ENCODE data around the gene GSAP. TPM values are rescaled to one million over a fixed set of nuclear protein-coding genes. Genes with fewer than 3 reads are reported as not detected.
"Not testable (repeated sequence)": the region's sequence is repeated elsewhere in the genome, so short reads cannot be mapped to it uniquely, and the experiment has no call there.

GSAP gene
- total RNA-seq, 4 donors from 2014 or later, result 14.3 to 25.5 (median 22.0) TPM

- H3K36me3 ChIP-seq, result no peaks in the 10 kb centered on the region
- no peaks in the 10 kb centered on the region for H3K27me3 ChIP-seq
- H3K4me3 ChIP-seq, result no peak overlapping the region
- peaks cover 0 to 18% (median 2%) of the 10 kb centered on the region in 4 donors for H3K4me1 ChIP-seq
- no peak for TF ChIP-seq EP300 (IDR thresholded peaks at IDR 0.05)
- no peaks in the 10 kb centered on the region for H3K9me3 ChIP-seq
- WGBS, 2 donors, result 60 to 61% methylated on average over 5 of the region's 5 CpGs
- H3K27ac ChIP-seq, result no peak overlapping the region
- DNase-seq (ENCODE audit: low spot score in 2 of 2), result no peak
These were observed 76.4 kb downstream of the GSAP start for GRCh38 chr7:77339726-77340125.

GRCh38 chr7:77338883-77339629, 77.1 kb downstream of the GSAP start:
- 73 to 86% methylated on average over 5 of the region's 5 CpGs for WGBS, 2 donors
- Histone ChIP-seq H3K4me3 (no peak overlapping the region), H3K27me3 (no peaks in the 10 kb centered on the region), H3K27ac (no peak overlapping the region), H3K4me1 (peaks cover 0 to 18% (median 2%) of the 10 kb centered on the region in 4 donors), H3K36me3 (no peaks in the 10 kb centered on the region), H3K9me3 (no peaks in the 10 kb centered on the region)
- TF ChIP-seq CTCF (IDR thresholded peaks at IDR 0.05), result no peak
- no peak for TF ChIP-seq EP300 (IDR thresholded peaks at IDR 0.05)
- TF ChIP-seq POLR2A (IDR thresholded peaks at IDR 0.05), result no peak
- no peak for DNase-seq (ENCODE audit: low spot score in 2 of 2)

GRCh38 chr7:77338260-77338659, 77.9 kb downstream of the GSAP start:
- TF ChIP-seq POLR2A (IDR thresholded peaks at IDR 0.05) (no peak), EP300 (IDR thresholded peaks at IDR 0.05) (no peak), CTCF (IDR thresholded peaks at IDR 0.05) (no peak)
- no peaks in the 10 kb centered on the region for H3K36me3 ChIP-seq
- 67 to 74% methylated on average over 4 of the region's 4 CpGs for WGBS, 2 donors
- no peak for DNase-seq (ENCODE audit: low spot score in 2 of 2)
- peaks cover 0 to 18% (median 2%) of the 10 kb centered on the region in 4 donors for H3K4me1 ChIP-seq
- no peak overlapping the region for H3K27ac ChIP-seq
- no peaks in the 10 kb centered on the region for H3K9me3 ChIP-seq
- no peak overlapping the region for H3K4me3 ChIP-seq
- H3K27me3 ChIP-seq, result no peaks in the 10 kb centered on the region

- 88 to 95% methylated on average over 2 of the region's 2 CpGs for WGBS, 2 donors
- Histone ChIP-seq H3K27ac (peak overlapping the region in 1 of 4 donors; percentile 13), H3K27me3 (no peaks in the 10 kb centered on the region), H3K9me3 (no peaks in the 10 kb centered on the region), H3K36me3 (no peaks in the 10 kb centered on the region), H3K4me1 (peaks cover 0 to 18% (median 2%) of the 10 kb centered on the region in 4 donors), H3K4me3 (no peak overlapping the region)
- TF ChIP-seq POLR2A (IDR thresholded peaks at IDR 0.05) (no peak), CTCF (IDR thresholded peaks at IDR 0.05) (no peak), EP300 (IDR thresholded peaks at IDR 0.05) (no peak)
- no peak for DNase-seq (ENCODE audit: low spot score in 2 of 2)
These were observed 78.6 kb downstream of the GSAP start for GRCh38 chr7:77337456-77337990.

GRCh38 chr7:77335581-77335980, 80.6 kb downstream of the GSAP start:
- Histone ChIP-seq H3K4me3 (no peak overlapping the region), H3K36me3 (no peaks in the 10 kb centered on the region), H3K27me3 (no peaks in the 10 kb centered on the region), H3K9me3 (no peaks in the 10 kb centered on the region), H3K27ac (no peak overlapping the region), H3K4me1 (peaks cover 0 to 35% (median 3%) of the 10 kb centered on the region in 4 donors)
- TF ChIP-seq POLR2A (IDR thresholded peaks at IDR 0.05) (no peak), EP300 (IDR thresholded peaks at IDR 0.05) (no peak), CTCF (IDR thresholded peaks at IDR 0.05) (no peak)
- no peak for DNase-seq (ENCODE audit: low spot score in 2 of 2)

- not testable (repeated sequence) for H3K9me3 ChIP-seq; H3K27ac ChIP-seq; DNase-seq (ENCODE audit: low spot score in 2 of 2); H3K27me3 ChIP-seq; H3K4me3 ChIP-seq; H3K36me3 ChIP-seq
- WGBS, 2 donors, result 85 to 89% methylated on average over 2 of the region's 2 CpGs
- peaks cover 0 to 39% (median 12%) of the 10 kb centered on the region in 4 donors for H3K4me1 ChIP-seq
These were observed 82.1 kb downstream of the GSAP start for GRCh38 chr7:77334039-77334438.
